Neural cell (in vitro differentiated cells): ENCODE results near the gene PCYT1B.

Source experiments
- EP300 ChIP-seq: fragments of 450-650 bp; conservative IDR thresholded peaks from 2 replicates; pipeline ENCODE4 v1.6.1; 2014; ENCODE audit warnings: antibody characterized with exemption, mild to moderate bottlenecking, moderate library complexity; ENCODE audit not compliant: poor library complexity, severe bottlenecking
- EZH2 ChIP-seq: fragments of 200-600, 300-800 bp; shearing (Covaris generic), sonication (generic); IDR thresholded peaks from 2 replicates; pipeline ENCODE4 v1.6.1; 2014; ENCODE audit warnings: antibody characterized with exemption, low read length, borderline replicate concordance, mild to moderate bottlenecking; ENCODE audit not compliant: insufficient read depth, poor library complexity, severe bottlenecking
- MXI1 ChIP-seq: fragments of 450-650 bp; conservative IDR thresholded peaks from 2 replicates; pipeline ENCODE4 v1.6.1; 2014; ENCODE audit warnings: antibody characterized with exemption, mild to moderate bottlenecking; ENCODE audit not compliant: poor library complexity, severe bottlenecking
- POLR2AphosphoS5 ChIP-seq: IDR thresholded peaks from 2 replicates; pipeline ENCODE4 v1.6.1; 2012
- RAD21 ChIP-seq: fragments of 450-650 bp; conservative IDR thresholded peaks from 2 replicates; pipeline ENCODE4 v1.6.1; 2014; ENCODE audit warnings: antibody characterized with exemption, mild to moderate bottlenecking, moderate library complexity
- SMC3 ChIP-seq: fragments of 450-650 bp; conservative IDR thresholded peaks from 2 replicates; pipeline ENCODE4 v1.6.1; 2014; ENCODE audit warnings: antibody characterized with exemption, mild to moderate bottlenecking, moderate library complexity; ENCODE audit not compliant: poor library complexity
- TAF1 ChIP-seq: IDR thresholded peaks from 2 replicates; pipeline ENCODE4 v1.6.1; 2012; ENCODE audit warnings: low read depth
- TF ChIP-seq, protein P1 (sequence below): fragments of 450-650 bp; IDR thresholded peaks from 2 replicates; pipeline ENCODE4 v1.5.1; 2014; ENCODE audit warnings: antibody characterized with exemption, mild to moderate bottlenecking, moderate library complexity; ENCODE audit not compliant: poor library complexity, severe bottlenecking

DNA sequence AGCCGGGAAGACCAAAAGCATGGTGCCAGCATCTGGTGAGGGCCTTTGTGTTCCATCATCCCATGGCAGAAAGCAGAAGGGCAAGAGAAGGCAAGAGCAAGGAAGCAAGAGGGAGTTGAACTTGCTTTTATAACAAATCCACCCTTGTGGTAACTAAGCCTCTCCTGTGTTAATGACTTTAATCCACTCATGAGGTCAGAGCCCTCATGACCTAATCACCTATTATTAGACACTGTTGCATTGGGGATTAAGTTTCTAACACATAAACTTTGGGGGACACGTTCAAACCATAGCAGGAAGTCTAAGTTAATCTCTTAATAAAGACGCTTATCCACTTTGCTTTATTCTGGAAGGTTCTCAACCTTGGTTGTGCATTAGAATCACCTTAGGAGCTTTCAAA, 12.5 kb upstream of the PCYT1B start:
- TF ChIP-seq MXI1, result no peak
- TF ChIP-seq, protein P1, sequence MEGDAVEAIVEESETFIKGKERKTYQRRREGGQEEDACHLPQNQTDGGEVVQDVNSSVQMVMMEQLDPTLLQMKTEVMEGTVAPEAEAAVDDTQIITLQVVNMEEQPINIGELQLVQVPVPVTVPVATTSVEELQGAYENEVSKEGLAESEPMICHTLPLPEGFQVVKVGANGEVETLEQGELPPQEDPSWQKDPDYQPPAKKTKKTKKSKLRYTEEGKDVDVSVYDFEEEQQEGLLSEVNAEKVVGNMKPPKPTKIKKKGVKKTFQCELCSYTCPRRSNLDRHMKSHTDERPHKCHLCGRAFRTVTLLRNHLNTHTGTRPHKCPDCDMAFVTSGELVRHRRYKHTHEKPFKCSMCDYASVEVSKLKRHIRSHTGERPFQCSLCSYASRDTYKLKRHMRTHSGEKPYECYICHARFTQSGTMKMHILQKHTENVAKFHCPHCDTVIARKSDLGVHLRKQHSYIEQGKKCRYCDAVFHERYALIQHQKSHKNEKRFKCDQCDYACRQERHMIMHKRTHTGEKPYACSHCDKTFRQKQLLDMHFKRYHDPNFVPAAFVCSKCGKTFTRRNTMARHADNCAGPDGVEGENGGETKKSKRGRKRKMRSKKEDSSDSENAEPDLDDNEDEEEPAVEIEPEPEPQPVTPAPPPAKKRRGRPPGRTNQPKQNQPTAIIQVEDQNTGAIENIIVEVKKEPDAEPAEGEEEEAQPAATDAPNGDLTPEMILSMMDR, result no peak
- no peak for TF ChIP-seq SMC3
- no peak for TF ChIP-seq EZH2
- no peak for TF ChIP-seq EP300
- no peak for TF ChIP-seq POLR2AphosphoS5
- TF ChIP-seq TAF1, result no peak
- TF ChIP-seq RAD21, result no peak
